Activated CD8-positive, alpha-beta memory T cell treated with anti-CD3 and anti-CD28 coated beads for 36 hours (primary cell): Measurements from ENCODE around the gene TAPBP. TPM values are rescaled to one million over a fixed set of nuclear protein-coding genes. Genes with fewer than 3 reads are reported as not detected.
"Not testable (repeated sequence)": the region's sequence is repeated elsewhere in the genome, so short reads cannot be mapped to it uniquely, and the experiment has no call there.

Experiments
- CTCF ChIA-PET: fragments of 350-600 bp; sonication (Branson Sonifier 250); formaldehyde crosslinking; loops from one replicate; lab custom pipeline; 2021; ENCODE audit warnings: antibody characterized with exemption; lab: Charles Lee
- POLR2A ChIA-PET: fragments of 350-600 bp; sonication (Branson Sonifier 250); formaldehyde crosslinking; loops from one replicate; lab custom pipeline; 2021; ENCODE audit warnings: antibody characterized with exemption; lab: Charles Lee
- total RNA-seq, 2 experiments: library from RNA; stranded (reverse); gene quantifications; one replicate each; pipeline ENCODE4 v1.2.3, GENCODE V29; 2021

TAPBP gene
- 100 to 1,000 TPM; 184 to 189 TPM for total RNA-seq

DNA sequence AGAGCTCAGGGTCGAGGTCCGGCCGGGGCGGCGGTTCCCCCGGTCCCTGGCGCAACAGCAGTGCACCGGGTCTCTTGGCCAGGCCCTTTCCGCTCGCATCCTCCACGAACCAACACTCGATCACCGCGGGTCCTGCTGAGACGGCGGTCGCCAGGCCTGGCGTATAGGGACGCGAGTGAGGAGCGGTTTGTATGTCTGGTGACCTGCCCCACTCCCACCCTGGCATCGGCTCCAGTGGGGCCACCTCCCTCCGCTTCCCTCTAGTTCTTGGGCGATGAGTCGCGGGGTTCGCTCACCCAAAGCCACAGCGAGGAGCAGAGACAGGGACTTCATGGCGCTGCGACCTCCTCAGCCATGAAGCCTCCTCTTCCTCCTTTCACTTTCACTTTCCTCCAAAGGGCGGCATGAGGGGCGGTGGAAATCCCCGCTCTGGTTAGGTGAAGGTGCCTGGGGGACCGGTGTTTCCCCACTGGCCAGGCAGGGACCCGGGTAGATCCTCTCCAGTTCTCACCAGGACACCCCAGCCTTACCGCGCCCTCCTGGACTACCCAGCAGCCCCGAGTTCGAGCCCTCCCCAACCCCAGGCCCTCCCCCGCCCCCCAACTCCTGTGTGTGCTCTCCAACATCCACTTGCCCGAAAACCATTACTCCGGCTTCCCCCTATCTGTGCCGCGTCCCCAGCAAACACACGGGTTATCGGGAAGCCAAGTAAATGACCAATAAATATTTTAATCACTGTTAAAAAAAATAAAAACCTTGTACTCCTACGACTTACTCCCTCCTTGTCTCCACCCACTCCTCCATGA, at the start of gene TAPBP:
Gene TAPBP, minus strand, starts transcription at position 370 of the 806 bp plus-strand sequence. Its CDS starts 37 bp downstream, at position 333.
- POLR2A ChIA-PET = interaction anchor here (1.1 to 2.0 kb wide), 5 partner anchors 13 to 342 kb away, joined by 3 to 10 read pairs (median 6); partner anchors contain the start of gene WDR46
- CTCF ChIA-PET = interaction anchor here (0.6 to 4.1 kb wide), 5 partner anchors 13 to 50 kb away, joined by 3 to 36 read pairs (median 8); partner anchors contain the start of genes B3GALT4, PFDN6, RGL2 and WDR46

DNA sequence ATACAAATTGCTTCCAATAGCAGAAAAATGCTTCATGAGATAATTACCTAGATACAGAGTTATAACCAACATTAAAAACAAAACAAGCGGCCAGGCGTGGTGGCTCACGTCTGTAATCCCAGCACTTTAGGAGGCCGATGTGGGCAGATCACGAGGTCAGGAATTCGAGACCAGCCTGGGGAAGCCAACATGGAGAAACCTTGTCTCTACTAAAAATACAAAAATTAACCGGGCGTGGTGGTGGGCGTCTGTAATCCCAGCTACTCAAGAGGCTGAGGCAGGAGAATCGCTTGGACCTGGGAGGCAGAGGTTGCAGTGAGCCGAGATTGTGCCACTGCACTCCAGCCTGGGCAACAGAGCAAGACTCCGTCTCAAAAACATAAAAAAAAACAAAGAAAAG, 49.6 kb upstream of the TAPBP start:
- POLR2A ChIA-PET, CTCF ChIA-PET: not testable (repeated sequence)

DNA sequence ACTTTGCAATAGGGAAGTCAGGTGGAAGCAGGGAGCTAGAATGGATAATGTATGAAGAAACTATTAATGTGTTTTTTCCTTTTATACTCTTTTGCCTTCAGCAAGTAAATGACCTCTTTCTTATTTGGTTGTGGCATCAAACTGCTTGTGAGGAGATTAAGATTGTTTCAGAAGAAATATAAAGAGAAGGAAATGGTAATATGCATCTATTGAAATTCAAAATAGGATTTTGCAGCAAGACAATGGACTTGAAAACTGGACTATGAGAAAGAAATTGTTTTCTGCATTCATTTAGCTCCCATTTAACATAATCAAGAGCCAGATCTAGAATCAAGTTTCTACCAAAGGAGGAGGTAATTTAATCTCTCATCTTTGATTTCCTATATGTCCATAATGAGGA, 45.5 kb upstream of the TAPBP start:
- ChIA-PET POLR2A (no interaction called here), CTCF (no interaction called here)

DNA sequence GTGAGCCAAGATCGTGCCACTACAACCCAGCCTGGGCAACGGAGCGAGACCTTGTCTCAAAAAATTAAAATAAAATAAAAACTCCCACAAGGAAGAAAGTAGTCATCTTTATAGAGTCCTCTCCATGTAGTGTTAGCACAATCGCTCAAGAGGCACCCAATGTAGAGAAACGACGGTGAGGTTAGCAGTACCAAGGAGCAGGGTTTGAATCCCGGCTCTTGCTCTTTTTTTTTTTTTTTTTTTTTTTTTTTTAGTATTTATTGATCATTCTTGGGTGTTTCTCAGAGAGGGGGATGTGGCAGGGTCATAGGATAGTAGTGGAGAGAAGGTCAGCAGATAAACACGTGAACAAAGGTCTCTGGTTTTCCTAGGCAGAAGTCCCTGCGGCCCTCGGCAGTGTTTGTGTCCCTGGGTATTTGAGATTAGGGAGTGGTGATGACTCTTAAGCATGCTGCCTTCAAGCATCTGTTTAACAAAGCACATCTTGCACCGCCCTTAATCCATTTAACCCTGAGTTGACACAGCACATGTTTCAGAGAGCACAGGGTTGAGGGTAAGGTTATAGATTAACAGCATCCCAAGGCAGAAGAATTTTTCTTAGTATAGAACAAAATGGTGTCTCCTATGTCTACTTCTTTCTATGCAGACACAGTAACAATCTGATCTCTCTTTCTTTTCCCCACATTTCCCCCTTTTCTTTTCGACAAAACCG, 43.4 kb upstream of the TAPBP start:
- CTCF ChIA-PET, POLR2A ChIA-PET: not testable (repeated sequence)

DNA sequence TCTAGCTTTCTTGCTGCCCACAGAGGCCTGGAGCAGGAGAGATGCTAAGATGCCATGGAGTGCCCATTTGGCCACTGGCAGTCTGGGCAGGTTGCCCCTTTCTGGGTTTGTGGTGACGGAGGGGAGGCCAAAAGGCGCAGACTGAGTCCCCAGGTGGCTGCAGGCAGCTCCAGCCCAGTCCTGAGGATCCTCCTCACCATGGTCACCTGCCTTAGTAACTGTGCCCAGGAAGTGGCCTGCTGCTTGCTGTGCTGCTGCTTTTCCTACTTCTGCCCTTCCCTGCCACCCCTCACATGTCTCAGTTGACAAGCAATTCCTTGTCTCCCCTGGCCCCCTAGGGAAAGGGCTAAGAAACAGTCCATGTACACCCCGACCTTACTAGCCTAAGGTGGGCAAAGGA, 42.4 kb upstream of the TAPBP start:
- POLR2A ChIA-PET = no interaction called here
- CTCF ChIA-PET = no interaction called here

DNA sequence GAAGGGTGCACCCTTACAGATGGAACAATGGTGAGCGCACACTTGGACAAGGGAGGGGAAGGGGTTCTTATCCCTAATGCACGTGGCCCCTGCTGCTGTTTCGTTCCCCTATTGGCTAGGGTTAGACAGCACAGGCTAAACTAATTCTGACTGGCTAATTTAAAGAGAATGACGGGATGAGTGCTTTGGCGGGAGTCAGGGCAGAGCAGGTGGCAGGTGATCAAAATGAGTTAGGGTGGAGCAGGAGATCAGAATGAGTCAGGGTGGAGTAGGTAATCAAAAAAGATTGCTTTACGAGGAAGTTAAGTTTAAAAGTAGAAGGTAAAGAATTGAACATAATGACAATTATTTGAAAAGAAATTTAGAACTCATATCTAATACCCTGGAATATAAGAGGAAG, 42.0 kb upstream of the TAPBP start:
- POLR2A ChIA-PET, CTCF ChIA-PET: not testable (repeated sequence)

DNA sequence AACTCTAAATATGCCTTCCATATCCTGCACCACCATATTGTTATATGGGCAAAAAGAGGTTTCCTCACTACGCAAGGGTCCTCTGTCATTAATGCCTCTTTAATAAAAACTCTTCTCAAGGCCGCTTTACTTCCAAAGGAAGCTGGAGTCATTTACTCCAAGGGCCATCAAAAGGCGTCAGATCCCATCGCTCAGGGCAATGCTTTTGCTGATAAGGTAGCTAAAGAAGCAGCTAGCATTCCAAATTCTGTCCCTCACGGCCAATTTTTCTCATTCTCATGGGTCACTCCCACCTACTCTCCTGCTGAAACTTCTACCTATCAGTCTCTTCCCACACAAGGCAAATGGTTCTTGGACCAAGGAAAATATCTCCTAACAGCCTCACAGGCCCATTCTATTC, 33.9 kb upstream of the TAPBP start:
- ChIA-PET CTCF (no interaction called here), POLR2A (no interaction called here)

DNA sequence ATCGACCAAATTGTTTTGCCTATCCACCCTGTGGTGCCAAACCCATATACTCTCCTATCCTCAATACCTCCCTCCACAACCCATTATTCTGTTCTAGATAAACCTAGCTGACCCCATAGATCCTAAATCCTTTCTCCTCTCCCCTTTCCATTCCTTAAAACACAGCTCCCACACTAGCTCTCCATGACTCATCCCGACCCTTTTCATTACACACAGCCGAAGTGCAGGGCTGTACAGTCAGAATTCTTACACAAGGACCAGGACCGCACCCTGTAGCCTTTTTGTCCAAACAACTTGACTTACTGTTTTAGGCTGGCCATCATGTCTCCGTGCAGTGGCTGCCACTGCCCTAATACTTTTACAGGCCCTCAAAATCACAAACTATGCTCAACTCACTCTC, 33.1 kb upstream of the TAPBP start:
- POLR2A ChIA-PET, CTCF ChIA-PET: not testable (repeated sequence)

DNA sequence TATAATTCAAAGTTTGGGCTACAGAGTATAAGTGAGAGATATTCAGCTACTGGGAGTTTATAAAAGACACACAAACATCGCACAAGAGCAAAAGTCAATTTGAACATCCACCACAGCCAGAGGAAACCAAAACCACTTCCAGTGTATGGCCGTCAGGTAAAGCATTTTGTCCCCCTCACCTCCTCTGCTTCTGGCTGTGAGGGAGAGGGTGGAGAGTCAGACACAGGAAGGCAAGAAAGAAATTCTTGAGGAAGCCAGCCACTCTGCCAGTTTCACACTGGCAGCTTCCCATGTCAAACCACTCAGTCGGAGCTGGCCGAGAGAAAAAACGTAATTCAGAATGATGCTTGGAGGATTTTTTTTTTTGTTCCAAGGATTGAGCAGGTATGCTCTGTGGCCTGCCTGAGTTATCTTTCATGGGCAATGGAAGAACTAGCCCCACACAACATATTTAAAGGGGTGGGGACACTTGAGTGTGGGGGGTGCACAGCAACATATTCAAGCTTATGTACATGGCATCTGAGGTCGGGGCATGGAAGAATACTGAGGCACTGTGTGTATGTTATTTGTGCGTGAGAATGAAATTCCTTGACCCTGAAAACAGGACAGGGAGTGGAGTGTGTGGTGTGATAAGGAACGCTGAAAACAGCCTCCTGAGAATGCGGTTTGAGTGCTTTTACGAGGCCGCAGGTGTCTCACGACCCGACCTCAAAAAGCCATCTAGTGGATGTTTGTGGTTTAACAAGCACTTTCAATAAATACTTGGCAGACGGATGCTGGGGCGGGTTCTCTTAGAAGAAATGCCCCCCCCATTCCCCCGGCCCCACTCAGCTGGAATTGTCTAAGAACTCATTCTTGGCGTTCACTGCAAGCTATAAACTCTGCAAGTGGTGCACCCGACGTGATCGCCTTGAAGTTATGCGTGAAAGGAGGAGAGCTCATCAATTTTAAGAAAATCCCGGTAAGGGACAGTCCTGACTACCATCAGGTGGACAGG, 31.1 kb upstream of the TAPBP start:
- POLR2A ChIA-PET = interaction anchor here (0.6 to 1.3 kb wide), 2 partner anchors 19 to 48 kb away, joined by 3 to 4 read pairs; no protein-coding TSS in a partner anchor
- CTCF ChIA-PET = interaction anchor here (0.5 to 2.0 kb wide), 16 partner anchors 9 to 819 kb away, joined by 3 to 8 read pairs (median 3); partner anchors contain the start of genes PFDN6, WDR46 and ZBTB9

DNA sequence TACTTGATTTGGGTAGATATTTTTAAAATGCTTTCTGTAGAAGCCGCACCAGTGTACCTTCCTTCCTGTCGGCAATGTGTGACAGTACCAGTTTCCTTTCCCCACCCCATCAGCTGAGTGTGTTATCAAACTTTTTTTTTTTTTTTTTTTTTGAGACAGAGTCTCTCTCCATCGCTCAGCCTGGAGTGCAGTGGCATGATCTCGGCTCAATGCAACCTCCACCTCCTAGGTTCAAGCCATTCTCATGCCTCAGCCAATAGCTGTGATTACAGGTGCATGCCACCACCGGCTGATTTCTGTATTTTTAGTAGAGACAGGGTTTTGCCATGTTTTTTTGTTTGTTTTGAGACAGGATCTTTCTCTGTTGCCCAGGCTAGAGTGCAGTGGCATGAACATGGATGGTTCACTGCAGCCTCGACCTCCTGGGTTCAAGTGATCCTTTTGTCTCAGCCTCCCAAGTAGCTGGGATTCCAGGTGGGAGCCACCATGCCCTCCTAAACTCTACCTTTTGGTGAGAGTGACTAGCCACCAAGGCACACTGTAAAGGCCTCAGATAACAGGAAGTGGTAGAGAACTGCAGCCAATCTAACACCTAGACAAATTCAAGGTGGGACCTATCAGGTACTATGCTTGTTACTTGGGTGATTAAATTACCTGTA, 30.2 kb upstream of the TAPBP start:
- ChIA-PET POLR2A (interaction anchor here (0.6 kb wide), 1 partner anchor 368 kb away, joined by 4 read pairs; the partner anchor contains the start of gene UQCC2), CTCF (interaction anchor here (0.7 to 1.6 kb wide), 9 partner anchors 8 to 206 kb away, joined by 3 to 4 read pairs (median 3); no protein-coding TSS in a partner anchor)

DNA sequence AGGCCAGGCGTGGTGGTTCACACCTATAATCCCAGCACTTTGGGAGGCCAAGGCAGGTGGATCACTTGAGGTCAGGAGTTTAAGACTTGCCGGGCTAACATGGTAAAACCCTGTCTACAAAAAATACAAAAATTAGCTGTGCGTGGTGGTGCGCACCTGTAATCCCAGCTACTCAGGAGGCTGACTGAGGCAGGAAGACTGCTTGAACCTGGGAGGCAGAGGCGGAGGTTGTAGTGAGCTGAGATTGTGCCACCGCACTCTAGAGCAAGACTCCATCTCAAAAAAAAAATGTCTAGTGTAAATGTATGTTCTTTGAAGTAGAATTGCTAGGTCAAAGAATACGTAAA, 29.7 kb upstream of the TAPBP start:
- CTCF ChIA-PET = interaction anchor here (0.7 to 1.5 kb wide), 5 partner anchors 24 to 206 kb away, joined by 3 to 4 read pairs (median 3); no protein-coding TSS in a partner anchor
- POLR2A ChIA-PET = interaction anchor here (0.6 kb wide), 2 partner anchors 190 to 368 kb away, joined by 3 to 4 read pairs; partner anchors contain the start of gene UQCC2

DNA sequence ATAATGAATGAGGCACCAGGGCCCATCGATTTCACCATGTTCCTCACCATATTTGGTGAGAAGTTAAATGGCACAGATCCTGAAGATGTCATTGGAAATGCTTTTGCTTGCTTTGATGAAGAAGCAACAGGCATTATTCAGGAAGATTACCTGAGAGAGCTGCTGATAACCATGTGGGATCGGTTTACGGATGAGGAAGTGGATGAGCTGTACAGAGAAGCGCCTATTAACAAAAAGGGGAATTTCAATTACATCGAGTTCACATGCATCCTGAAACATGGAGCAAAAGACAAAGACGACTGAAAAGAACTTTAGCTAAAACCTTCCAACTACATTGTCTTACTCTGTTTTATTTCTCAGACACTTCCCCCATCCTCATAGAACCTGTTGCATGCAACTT, 25.3 kb upstream of the TAPBP start:
- ChIA-PET POLR2A (no interaction called here), CTCF (no interaction called here)

DNA sequence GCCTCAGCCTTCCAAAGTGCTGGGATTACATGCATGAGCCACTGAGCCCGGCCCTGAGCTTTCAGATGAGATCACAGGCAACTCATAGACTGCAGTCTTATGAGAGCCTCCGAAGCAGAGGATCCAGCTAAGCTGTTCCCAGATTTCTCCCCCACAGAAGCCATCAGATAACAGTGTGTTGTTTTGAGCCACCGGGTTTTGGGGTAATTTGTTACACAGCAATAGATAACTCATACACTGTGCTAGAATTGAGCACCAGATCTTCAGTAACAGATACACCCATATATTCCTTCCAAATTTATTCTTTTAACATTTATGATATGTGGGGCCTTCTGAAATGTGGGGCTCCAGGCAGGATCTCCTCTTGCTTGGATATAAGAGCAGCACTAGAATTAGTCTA, 22.6 kb upstream of the TAPBP start:
- ChIA-PET CTCF (interaction anchor here (0.6 kb wide), 1 partner anchor 666 kb away, joined by 3 read pairs; no protein-coding TSS in a partner anchor), POLR2A (interaction anchor here (0.6 kb wide), 1 partner anchor 24 kb away, joined by 5 read pairs; no protein-coding TSS in a partner anchor)

DNA sequence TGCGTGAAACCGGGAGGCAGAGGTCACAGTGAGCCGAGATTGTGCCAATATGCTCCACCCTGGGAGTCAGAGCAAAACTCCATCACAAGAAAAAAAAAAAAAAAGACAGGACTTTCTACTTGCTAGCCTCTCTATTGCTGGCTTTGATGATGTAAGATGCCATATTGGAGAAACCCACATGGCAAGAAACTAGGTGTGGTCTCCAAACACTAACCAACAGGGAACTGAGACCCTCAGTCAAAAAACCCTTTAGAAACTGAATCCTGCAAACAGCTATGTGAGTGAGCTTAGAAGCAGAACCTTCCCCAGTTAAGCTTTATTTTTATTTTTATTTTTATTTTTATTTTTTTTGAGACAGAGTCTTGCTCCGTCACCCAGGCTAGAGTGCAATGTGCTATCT, 22.0 kb upstream of the TAPBP start:
- ChIA-PET CTCF (interaction anchor here (0.6 to 1.2 kb wide), 4 partner anchors 9 to 666 kb away, joined by 3 to 4 read pairs (median 3); no protein-coding TSS in a partner anchor), POLR2A (no interaction called here)

DNA sequence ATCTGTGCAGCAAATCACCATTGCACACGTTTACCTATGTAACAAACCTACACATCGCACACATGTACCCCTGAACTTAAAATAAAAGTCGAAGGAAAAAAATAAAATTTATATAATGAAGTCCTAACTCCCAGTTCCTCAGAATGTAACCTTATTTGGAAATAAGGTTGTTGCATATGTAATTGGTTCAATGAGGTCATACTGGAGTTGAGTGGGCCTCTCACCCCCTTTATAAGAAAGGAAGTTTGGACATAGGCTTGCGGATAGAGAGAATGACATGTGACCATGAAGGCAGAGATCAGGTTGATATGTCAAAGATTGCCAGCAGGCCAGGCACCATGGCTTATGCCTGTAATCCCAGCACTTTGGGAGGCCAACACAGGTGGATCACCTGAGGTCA, 19.8 kb upstream of the TAPBP start:
- POLR2A ChIA-PET = no interaction called here
- CTCF ChIA-PET = interaction anchor here (0.6 to 0.7 kb wide), 2 partner anchors 8 to 120 kb away, joined by 3 read pairs; no protein-coding TSS in a partner anchor

DNA sequence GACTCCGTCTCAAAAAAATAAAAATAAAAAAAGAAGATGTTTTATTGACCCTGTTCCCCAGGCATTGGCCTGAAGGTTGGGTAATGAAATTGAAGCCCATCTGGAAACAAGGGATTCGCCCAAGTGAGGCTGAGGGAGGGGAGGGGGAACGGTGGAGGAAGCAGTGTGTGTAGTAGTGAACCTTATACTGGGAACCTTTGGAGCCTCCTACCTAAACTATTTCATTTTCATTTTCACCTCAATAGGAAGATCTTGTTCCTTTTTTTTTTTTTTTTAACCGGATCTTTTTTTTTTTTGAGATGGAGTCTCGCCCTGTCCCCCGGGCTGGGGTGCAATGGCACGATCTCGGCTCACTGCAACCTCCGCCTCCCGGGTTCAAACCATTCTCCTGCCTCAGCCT, 16.9 kb upstream of the TAPBP start:
- ChIA-PET CTCF (no interaction called here), POLR2A (no interaction called here)

DNA sequence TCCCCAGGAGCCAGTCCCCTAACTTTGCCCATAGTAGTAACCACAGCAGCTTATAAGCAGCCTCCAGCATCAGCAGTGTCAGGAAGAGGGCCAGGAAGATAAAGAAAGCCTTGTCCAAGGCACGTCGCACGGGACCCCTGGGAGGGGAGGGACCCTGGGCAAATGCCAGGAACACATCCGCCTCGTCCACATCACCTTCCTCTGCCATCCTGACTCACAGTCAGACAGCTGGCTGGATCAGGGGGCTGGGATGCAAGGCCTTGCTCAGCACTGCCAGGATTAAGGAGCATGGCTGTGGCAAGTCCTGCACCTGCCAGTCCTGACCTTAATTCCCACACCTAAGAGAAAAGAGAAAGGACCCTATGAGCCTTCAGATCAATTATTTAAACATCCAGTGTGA, 15.2 kb upstream of the TAPBP start:
- ChIA-PET CTCF (no interaction called here), POLR2A (interaction anchor here (0.6 kb wide), 1 partner anchor 129 kb away, joined by 4 read pairs; no protein-coding TSS in a partner anchor)

DNA sequence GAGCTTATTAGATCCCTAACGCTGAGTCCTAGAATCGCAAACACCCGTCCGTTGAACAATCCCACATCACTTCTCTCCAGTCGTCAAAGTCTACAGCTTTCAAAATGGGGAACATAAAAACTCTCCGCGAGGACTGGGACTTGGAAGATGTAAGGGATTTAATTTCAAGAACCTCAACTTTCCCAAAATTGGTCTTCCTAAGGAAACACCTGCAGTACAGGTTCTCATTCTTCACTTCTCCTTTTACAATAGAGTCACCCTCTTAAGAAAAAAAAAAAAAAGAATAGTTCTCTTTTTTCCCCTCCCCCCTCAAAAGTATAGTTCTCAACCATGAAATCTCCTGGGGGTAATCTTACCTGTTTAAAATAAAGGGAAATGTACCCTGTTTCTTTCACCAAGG, 10.2 kb upstream of the TAPBP start:
- ChIA-PET POLR2A (no interaction called here), CTCF (interaction anchor here (0.7 to 0.9 kb wide), 4 partner anchors 12 to 1517 kb away, joined by 3 to 7 read pairs (median 4); partner anchors contain the start of gene LSM2)
